GM23338 (cell line): ENCODE measurements around the gene IL12RB1. TPM values are rescaled to one million over a fixed set of nuclear protein-coding genes. Genes with fewer than 3 reads are reported as not detected.

ENCODE experiments used
- ATAC-seq: fragments of 200-7000 bp; cut with Tn5 transposase; 3 replicates; pipeline ENCODE4 v1.9.1; 2020
- DNase-seq: peaks from one replicate; pipeline ENCODE4 v3.0.0-alpha.2; 2015; ENCODE audit warnings: low spot score
- H2AFZ ChIP-seq: fragments of 200-600 bp; sonication (generic); 2 replicates; pipeline ENCODE4 v1.8.0; 2016; ENCODE audit warnings: antibody characterized with exemption, mild to moderate bottlenecking, moderate library complexity
- H3F3A ChIP-seq: fragments of 200-600 bp; sonication (generic); replicated peaks from 2 replicates; pipeline ENCODE4 v1.8.0; 2017; ENCODE audit warnings: antibody characterized with exemption, mixed run types, low read depth
- H3K27ac ChIP-seq: fragments of 200-600 bp; sonication (generic); 2 replicates; pipeline ENCODE4 v1.6.1; 2016; ENCODE audit warnings: low read depth
- H3K27me3 ChIP-seq: fragments of 200-600 bp; sonication (generic); 2 replicates; pipeline ENCODE4 v1.8.0; 2016; ENCODE audit warnings: mild to moderate bottlenecking, mixed run types, moderate library complexity; ENCODE audit not compliant: insufficient read depth
- H3K36me3 ChIP-seq: fragments of 200-600 bp; sonication (generic); 2 replicates; pipeline ENCODE4 v1.8.0; 2016; ENCODE audit warnings: mild to moderate bottlenecking; ENCODE audit not compliant: insufficient read depth
- H3K4me1 ChIP-seq: fragments of 200-600 bp; sonication (generic); 2 replicates; pipeline ENCODE4 v1.8.0; 2016; ENCODE audit warnings: mild to moderate bottlenecking, moderate library complexity; ENCODE audit not compliant: insufficient read depth
- H3K4me2 ChIP-seq: fragments of 200-600 bp; sonication (generic); 2 replicates; pipeline ENCODE4 v1.7.1; 2017; ENCODE audit warnings: mixed run types
- H3K4me3 ChIP-seq: fragments of 200-600 bp; sonication (generic); 2 replicates; pipeline ENCODE4 v1.6.1; 2016; ENCODE audit warnings: mixed run types
- H3K79me2 ChIP-seq: fragments of 200-600 bp; sonication (generic); replicated peaks from 2 replicates; pipeline ENCODE4 v1.8.0; 2017; ENCODE audit warnings: mild to moderate bottlenecking; ENCODE audit not compliant: insufficient read depth
- H3K9me2 ChIP-seq: fragments of 200-600 bp; sonication (generic); 2 replicates; pipeline ENCODE4 v1.8.0; 2017; ENCODE audit not compliant: insufficient read depth
- H4K20me1 ChIP-seq: fragments of 200-600 bp; sonication (generic); replicated peaks from 2 replicates; pipeline ENCODE4 v1.8.0; 2017; ENCODE audit warnings: mild to moderate bottlenecking; ENCODE audit not compliant: insufficient read depth
- H3K27ac Mint-ChIP-seq: 2 replicates; pipeline ENCODE4 v1.8.0; 2020; ENCODE audit warnings: inconsistent platforms, mild to moderate bottlenecking, moderate library complexity, mixed read lengths
- H3K27me3 Mint-ChIP-seq: 3 replicates; pipeline ENCODE4 v1.8.0; 2022; ENCODE audit warnings: low read depth, mild to moderate bottlenecking, moderate library complexity, mixed read lengths, inconsistent platforms; ENCODE audit not compliant: insufficient read depth, poor library complexity
- H3K36me3 Mint-ChIP-seq: 3 replicates; pipeline ENCODE4 v1.8.0; 2021; ENCODE audit warnings: low read depth, mild to moderate bottlenecking, inconsistent platforms, moderate library complexity, mixed read lengths
- H3K4me1 Mint-ChIP-seq: 3 replicates; pipeline ENCODE4 v1.8.0; 2020; ENCODE audit warnings: mild to moderate bottlenecking, inconsistent platforms, mixed read lengths
- H3K4me3 Mint-ChIP-seq: 3 replicates; pipeline ENCODE4 v1.8.0; 2021; ENCODE audit warnings: moderate library complexity, mild to moderate bottlenecking, inconsistent platforms, mixed read lengths
- H3K9me3 Mint-ChIP-seq: 3 replicates; pipeline ENCODE4 v1.8.0; 2020; ENCODE audit warnings: moderate library complexity, mild to moderate bottlenecking, inconsistent platforms, mixed read lengths
- CREB1 ChIP-seq: fragments of 250-450 bp; sonication (Bioruptor Pico); IDR thresholded peaks from 2 replicates; pipeline ENCODE4 v1.5.0; 2020; ENCODE audit warnings: low read depth, mild to moderate bottlenecking, moderate library complexity
- ETS1 ChIP-seq: IDR thresholded peaks from 2 replicates; pipeline ENCODE4 v1.6.1; 2016; ENCODE audit warnings: antibody characterized with exemption
- EZH2 ChIP-seq: fragments of 200-600 bp; sonication (generic); IDR thresholded peaks from one replicate; pipeline ENCODE4 v1.8.0; 2017; ENCODE audit warnings: antibody characterized with exemption, mild to moderate bottlenecking, low read depth; ENCODE audit not compliant: unreplicated experiment
- EZH2phosphoT487 ChIP-seq: fragments of 200-600 bp; sonication (generic); IDR thresholded peaks from one replicate; pipeline ENCODE4 v1.8.1; 2018; ENCODE audit warnings: antibody characterized with exemption; ENCODE audit not compliant: unreplicated experiment
- JUNB ChIP-seq: IDR thresholded peaks from one replicate; pipeline ENCODE4 v1.6.1; 2016; ENCODE audit warnings: antibody characterized with exemption; ENCODE audit not compliant: unreplicated experiment
- NANOG ChIP-seq: IDR thresholded peaks from 2 replicates; pipeline ENCODE4 v1.6.1; 2016; ENCODE audit warnings: antibody characterized with exemption, borderline replicate concordance
- POLR2AphosphoS5 ChIP-seq: IDR thresholded peaks from 2 replicates; pipeline ENCODE4 v1.6.1; 2016; ENCODE audit warnings: antibody characterized with exemption, low read depth
- REST ChIP-seq: IDR thresholded peaks from one replicate; pipeline ENCODE4 v1.6.1; 2018; ENCODE audit warnings: antibody characterized with exemption; ENCODE audit not compliant: unreplicated experiment
- STAT1 ChIP-seq: IDR thresholded peaks from one replicate; pipeline ENCODE4 v1.6.1; 2016; ENCODE audit warnings: antibody characterized with exemption; ENCODE audit not compliant: unreplicated experiment
- ZNF114 ChIP-seq: fragments of 250-450 bp; sonication (Bioruptor Pico); IDR thresholded peaks from 2 replicates; pipeline ENCODE4 v1.5.0; 2020; ENCODE audit warnings: mild to moderate bottlenecking, moderate library complexity
- ZNF331 ChIP-seq: fragments of 250-450 bp; sonication (Bioruptor Pico); IDR thresholded peaks from 2 replicates; pipeline ENCODE4 v1.5.0; 2020; ENCODE audit warnings: low read depth, mild to moderate bottlenecking, moderate library complexity
- ZNF462 ChIP-seq: fragments of 250-450 bp; sonication (Bioruptor Pico); IDR thresholded peaks from 2 replicates; pipeline ENCODE4 v1.5.0; 2020; ENCODE audit warnings: mild to moderate bottlenecking, moderate library complexity
- polyA plus RNA-seq: library from polyadenylated mRNA; unstranded; fragments of >200 nt; fragmentation: Nextera tagmentation; extraction: Ambion mirVana; gene quantifications from 2 replicates; pipeline ENCODE4 v1.2.1, GENCODE V29; 2016
- total RNA-seq: library from RNA; depleted of rRNA; stranded (reverse); fragments of >200 nt; shearing (Covaris generic); gene quantifications from 2 replicates; pipeline ENCODE4 v1.2.3, GENCODE V29; 2014
- TF ChIP-seq, protein P1 (sequence below), 2 experiments: fragments of 200-600 bp in 1 of 2; sonication (generic) in 1 of 2; conservative IDR thresholded peaks; 2 replicates each; pipeline versions ENCODE4 v1.5.1 to v1.6.1; 2016 to 2017; ENCODE audit warnings: antibody characterized with exemption in 2 of 2, low read depth in 2 of 2, mild to moderate bottlenecking in 2 of 2, moderate library complexity in 1 of 2

IL12RB1 gene
- total and polyA plus RNA-seq, 2 experiments from 2014 or later: not detected

DNA sequence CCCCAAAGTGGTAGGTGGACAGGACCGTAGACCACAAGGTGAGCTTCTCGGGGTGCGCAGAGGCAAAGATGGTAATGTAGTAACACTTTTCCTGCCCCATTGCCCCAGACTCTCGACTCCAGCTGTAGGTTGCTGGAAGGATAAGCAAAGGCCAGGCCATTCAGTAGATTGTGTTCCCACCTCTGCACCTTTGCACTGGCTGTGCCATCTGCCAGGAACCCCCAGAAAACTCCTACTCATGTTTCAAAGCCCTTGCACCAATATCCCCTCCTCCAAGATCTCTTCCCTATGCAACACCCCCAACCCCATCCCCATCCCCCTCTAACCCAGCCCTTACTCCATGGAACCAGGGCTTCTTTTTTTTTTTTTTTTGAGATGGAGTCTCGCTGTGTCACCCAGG is 18.3 kb downstream of the IL12RB1 start:
- Histone ChIP-seq H3K36me3 (no peaks in the 10 kb centered on the region), H3K4me2 (no peak overlapping the region), H3K4me1 (no peaks in the 10 kb centered on the region), H3K4me3 (no peak overlapping the region), H3F3A (no peaks in the 10 kb centered on the region), H3K79me2 (no peaks in the 10 kb centered on the region), H3K27ac (no peak overlapping the region), H3K9me2 (no peaks in the 10 kb centered on the region), H4K20me1 (no peaks in the 10 kb centered on the region), H2AFZ (no peak overlapping the region), H3K27me3 (no peaks in the 10 kb centered on the region)
- no peak for DNase-seq
- H3K4me3 Mint-ChIP-seq: no peak overlapping the region
- H3K27ac Mint-ChIP-seq: no peak overlapping the region
- H3K9me3 Mint-ChIP-seq: no peaks in the 10 kb centered on the region
- peaks cover 5% of the 10 kb centered on the region for H3K27me3 Mint-ChIP-seq
- no peaks in the 10 kb centered on the region for H3K36me3 Mint-ChIP-seq
- no peaks in the 10 kb centered on the region; the same call in 2 of the 3 replicates for H3K4me1 Mint-ChIP-seq
- ATAC-seq: no peak
- TF ChIP-seq ZNF462 (CRISPR knock-in tag) (no peak), NANOG (no peak), JUNB (no peak), EZH2phosphoT487 (no peak), ZNF331 (CRISPR knock-in tag) (no peak), CREB1 (CRISPR knock-in tag) (no peak), POLR2AphosphoS5 (no peak), ETS1 (no peak), ZNF114 (CRISPR knock-in tag) (no peak), STAT1 (no peak), EZH2 (no peak), REST (no peak)
- TF ChIP-seq, protein P1, sequence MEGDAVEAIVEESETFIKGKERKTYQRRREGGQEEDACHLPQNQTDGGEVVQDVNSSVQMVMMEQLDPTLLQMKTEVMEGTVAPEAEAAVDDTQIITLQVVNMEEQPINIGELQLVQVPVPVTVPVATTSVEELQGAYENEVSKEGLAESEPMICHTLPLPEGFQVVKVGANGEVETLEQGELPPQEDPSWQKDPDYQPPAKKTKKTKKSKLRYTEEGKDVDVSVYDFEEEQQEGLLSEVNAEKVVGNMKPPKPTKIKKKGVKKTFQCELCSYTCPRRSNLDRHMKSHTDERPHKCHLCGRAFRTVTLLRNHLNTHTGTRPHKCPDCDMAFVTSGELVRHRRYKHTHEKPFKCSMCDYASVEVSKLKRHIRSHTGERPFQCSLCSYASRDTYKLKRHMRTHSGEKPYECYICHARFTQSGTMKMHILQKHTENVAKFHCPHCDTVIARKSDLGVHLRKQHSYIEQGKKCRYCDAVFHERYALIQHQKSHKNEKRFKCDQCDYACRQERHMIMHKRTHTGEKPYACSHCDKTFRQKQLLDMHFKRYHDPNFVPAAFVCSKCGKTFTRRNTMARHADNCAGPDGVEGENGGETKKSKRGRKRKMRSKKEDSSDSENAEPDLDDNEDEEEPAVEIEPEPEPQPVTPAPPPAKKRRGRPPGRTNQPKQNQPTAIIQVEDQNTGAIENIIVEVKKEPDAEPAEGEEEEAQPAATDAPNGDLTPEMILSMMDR (conservative IDR thresholded peaks at IDR 0.05; ENCODE audit: low read depth in 2 of 2): no peak
